Measurements from ENCODE around the gene SHKBP1.

- TF ChIP-seq EP300 (IDR thresholded peaks at IDR 0.05) (no peak), CTCF (IDR thresholded peaks at IDR 0.05) (peak in 6 of 7 experiments; percentile 37 to 97 (median 93)), POLR2A (IDR thresholded peaks at IDR 0.05) (no peak), POLR2AphosphoS5 (IDR thresholded peaks at IDR 0.05) (peak in 2 of 3 donors; percentile 59 to 78)
These were observed 21.6 kb downstream of the SHKBP1 start for GRCh38 chr19:40598121-40598917.
